ENCODE data around the gene PXK.
"Not testable (repeated sequence)": the region's sequence is repeated elsewhere in the genome, so short reads cannot be mapped to it uniquely, and the experiment has no call there.

PXK gene

GRCh38 chr3:58323529-58324390 lies 8.9 kb upstream of the PXK start:
- DNase-seq = no peak

DNA sequence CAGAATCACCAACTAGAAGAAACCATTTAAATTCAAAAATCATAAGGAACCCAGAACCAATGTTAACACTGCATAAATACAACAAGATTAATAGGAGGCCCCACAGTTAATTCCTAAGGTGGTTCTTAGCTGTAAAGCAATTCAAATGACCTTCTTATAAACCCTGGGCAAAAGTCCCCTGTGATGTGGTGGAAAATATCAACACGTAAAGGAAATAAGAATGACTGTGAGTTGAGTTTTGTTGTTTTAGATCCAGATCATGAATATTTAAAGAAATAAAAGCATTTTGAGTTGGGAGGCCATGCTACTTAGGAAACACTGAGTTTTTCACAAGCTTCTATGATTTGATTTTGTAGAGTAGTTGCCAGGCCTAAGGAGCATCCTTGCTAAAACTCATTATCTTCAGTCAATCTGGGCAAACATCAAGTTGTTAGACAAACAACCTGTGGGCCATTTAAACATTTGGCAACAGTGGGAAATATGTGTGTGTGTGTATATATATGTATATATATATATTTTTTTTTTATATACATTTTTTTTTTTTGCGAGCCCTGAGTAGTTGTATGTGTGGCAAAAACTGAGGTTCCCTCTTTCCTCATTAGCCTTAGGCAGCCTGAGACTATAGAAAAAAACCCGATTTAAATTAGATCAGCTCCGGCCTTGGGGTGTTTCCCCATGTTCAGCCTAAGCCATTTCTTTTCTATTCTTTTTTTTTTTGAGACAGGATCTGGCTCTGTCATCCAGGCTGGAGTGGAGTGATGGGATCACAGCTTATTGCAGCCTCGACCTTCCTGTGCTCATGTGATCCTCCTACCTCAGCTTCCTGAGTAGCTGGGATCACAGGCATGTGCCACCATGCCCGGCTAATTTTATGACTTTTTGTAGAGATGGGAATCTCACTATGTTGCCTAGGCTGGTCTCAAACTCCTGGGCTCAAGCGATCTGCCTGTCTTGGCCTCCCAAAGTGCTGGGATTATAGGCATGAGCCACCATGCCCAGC lies 8.0 kb upstream of the PXK start:
- DNase-seq = no peak

DNA sequence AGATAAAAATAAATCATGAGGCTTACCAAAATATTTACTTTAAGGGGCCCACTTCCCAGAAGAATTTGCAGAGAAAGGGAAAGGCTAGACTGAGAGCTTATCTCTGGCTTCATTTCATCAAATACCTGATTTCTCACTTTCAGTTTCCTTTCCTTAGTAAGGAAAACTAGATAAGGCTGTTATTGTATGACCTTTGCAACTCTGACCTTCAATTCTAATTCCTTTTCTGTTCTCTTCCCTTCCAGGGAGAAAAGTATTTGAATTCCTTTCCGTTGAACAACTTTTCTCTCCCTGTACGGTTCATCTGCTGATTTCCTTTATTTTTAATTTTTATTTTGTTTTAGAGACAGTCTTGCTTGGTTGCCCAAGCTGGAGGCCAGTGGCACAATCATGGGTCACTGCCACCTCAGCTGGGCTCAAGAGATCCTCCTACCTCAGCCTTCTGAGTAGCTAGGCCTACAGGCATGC lies 7.1 kb upstream of the PXK start:
- no peak for DNase-seq

DNA sequence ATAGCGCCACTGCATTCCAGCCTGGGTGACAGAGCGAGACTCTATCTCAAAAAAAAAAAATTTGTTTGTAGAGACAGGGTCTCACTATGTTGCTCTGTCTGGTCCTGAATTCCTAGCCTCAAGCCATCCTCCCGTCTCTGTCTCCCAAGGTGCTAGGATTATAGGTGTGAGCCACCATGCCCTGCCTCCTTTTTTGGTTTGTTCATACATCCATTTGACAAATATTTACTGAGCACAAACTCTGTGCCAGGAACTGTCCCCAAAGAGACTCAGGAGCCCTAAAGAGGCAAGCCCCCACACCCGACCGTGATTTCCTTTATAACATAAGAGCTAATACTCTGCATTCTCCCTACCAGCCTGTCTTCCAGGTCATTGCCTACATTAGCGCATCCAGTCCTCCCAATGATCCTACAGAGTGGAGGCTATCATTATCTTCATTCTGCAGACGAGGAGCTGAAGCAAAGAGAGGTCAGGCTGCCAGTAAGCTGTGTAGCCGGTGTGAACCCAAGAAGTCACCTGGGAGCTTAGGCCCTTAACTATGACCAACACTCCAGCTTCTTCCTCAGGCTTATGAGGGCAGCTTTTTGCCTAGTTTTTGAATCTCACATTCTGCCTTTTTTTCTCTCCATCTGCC lies 6.3 kb upstream of the PXK start:
- DNase-seq = no peak

DNA sequence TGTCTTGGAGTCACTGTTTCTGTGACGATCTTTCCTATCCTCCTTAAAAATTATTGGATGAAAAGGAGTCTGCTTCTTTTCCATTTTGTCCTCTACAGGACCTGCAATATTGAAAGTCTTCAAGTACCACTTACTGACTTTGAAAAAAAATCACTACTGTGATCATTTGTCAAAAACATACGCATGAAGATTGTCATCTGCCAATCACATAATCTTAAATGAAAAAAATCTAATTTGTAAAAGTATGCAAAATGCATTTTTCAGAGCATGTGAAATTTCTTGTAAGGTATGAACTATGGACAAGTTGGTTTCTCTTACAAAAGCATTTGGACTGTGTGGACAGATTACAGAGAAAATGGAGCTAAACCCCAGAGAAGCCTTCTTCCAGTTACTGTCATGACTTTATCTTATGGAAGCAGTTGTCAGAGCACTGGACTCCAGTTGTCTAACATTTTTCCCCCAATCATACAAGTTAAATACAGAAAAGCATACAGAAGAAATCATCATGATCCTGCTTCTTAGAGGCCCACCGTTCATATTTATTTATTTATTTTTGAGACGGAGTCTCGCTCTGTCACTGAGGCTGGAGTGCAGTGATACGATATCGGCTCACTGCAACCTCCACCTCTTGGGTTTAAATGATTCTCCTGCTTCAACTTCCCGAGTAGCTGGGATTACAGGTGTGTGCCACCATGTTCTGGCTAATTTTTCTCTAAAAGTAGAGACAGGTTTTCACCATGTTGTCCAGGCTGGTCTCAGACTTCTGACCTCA lies 3.4 kb upstream of the PXK start:
- DNase-seq = no peak

GRCh38 chr3:58329922-58330413 lies 2.7 kb upstream of the PXK start:
- no peak for DNase-seq

DNA sequence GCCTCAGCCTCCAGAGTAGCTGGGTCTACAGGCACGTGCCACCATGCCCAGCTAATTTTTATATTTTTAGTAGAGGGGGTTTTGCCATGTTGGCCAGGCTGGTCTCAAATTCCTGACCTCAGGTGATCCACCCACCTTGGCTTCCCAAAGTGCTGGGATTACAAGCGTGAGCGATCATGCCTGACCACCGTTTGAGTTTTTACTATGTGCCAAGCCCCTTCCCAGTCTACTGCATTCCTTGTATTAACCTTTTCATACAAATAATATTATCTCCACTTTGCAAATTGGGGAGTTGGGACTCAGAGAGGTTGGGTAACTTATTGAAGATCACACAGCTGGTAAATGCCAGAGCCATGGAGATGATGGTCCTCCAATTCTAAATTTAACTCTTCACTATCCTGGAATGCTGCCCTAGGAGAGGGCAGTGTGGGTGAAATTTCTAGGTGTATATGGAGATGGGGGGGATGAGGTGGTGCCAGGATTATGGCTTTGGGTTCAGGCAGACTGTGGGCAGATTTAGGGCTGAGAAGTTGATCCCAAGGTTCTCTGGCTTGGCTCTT lies 1.0 kb upstream of the PXK start:
- no peak for DNase-seq

GRCh38 chr3:58333206-58334012 lies 717 bp downstream of the PXK start:
- no peak for DNase-seq

- DNase-seq = no peak
Measured at GRCh38 chr3:58334013-58334321, 1.3 kb downstream of the PXK start.

GRCh38 chr3:58334506-58334884 lies 1.8 kb downstream of the PXK start:
- no peak for DNase-seq

DNA sequence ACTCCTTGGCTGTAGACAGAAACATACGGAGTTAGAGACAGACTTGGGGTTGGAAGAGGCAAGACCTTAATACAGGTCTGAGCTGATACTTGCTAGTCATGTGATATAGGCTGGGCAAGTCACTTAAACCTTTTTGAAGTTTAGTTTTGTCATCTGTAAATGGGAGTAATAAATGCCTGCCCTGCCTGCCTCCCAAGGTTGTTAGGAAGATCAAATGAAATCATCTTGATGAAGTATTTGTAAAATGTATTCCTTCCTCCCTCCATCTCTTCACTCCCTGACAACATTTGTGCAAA lies 2.9 kb downstream of the PXK start:
- DNase-seq = no peak

DNA sequence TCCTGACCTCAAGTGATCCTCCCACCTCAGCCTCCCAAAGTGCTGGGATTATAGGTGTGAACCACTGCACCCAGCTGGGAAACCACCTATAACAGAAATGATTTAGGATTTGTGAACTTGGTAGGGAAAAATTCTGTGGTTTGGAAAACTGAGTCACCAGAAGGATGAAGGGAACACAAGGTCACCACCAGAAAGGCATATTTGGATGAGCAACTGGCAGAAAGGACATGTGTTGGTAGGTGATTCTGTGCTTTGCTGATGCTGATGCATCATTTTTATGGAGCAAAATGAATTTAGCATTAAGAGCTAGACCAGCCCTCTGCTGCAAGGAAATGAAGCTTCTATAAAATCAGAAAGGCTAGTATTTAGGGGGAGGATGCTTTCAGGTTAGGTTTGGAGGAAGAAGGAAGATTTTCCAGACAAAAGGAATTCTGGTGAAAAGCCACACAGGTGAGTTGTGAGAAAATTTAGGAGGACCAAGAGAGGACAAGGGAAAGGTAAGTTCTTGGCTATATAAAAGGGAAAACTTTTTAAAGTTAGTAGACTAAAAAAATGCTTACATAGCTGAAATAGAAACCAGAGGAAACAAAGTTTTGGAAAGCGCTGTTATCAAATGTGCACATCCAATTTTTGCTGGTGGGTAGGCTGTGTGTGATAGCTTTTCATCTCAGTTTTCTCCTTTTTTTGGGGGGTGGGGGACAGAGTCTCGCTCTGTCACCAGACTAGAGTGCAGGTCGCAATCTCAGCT lies 3.6 kb downstream of the PXK start:
- no peak for DNase-seq

DNA sequence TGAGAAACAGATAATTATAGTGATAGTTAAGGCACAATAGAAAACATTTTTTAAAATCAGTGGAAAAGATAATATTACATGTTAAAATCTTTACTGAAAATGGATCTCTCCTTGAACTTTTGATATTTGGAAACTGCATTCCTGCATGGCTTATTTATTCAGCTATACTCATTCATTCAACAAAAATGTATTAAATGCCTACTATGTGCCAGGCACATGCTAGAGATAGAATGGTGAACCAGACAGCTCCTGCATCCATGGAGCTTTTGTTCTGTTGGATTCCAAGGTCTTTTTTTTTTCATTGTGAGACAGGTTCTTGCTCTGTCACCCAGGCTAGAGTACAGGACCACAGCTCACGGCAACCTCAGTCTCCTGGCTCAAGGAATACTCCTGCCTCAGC lies 4.5 kb downstream of the PXK start:
- no peak for DNase-seq

- not testable (repeated sequence) for DNase-seq
Measured at GRCh38 chr3:58339146-58339545, 6.5 kb downstream of the PXK start.

GRCh38 chr3:58340594-58341244 lies 8.0 kb downstream of the PXK start:
- DNase-seq = no peak

GRCh38 chr3:58341376-58341775 lies 8.7 kb downstream of the PXK start:
- DNase-seq = no peak

DNA sequence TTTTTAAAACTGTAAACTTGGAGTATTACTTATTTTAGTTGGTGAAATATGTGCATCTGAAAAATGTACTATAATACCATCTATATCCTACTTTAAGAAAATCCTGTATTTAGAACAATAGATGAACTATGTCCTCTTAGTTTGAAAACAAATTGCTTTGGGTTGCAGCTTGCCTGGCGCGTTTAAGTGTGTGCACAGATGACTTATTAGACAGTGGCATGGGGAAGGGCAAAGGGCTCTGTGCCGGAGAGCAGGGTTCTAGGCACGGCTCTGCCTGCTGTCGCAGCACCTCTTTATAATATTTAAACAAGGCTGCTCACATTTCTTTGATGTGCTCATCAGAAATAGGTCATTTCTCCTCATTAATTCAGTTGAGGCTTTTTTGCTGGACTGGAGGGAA lies 10.0 kb downstream of the PXK start:
- DNase-seq = no peak

- no peak for DNase-seq
Measured at GRCh38 chr3:58345457-58345856, 12.8 kb downstream of the PXK start.

- no peak for DNase-seq
Measured at GRCh38 chr3:58346368-58346767, 13.7 kb downstream of the PXK start.

GRCh38 chr3:58347984-58348383 lies 15.3 kb downstream of the PXK start:
- DNase-seq = no peak

Measured in GOT3 (cell line).